Hematopoietic multipotent progenitor cell treated with erythropoietin and hydrocortisone succinate and interleukin-3 and kit ligand, for 15 days (in vitro differentiated cells): ENCODE measurements around the gene KCMF1.

Source experiments
- DNase-seq: peaks from one replicate; pipeline ENCODE4 v3.0.0-alpha.2; 2015; ENCODE audit warnings: low spot score

Gene KCMF1

DNA sequence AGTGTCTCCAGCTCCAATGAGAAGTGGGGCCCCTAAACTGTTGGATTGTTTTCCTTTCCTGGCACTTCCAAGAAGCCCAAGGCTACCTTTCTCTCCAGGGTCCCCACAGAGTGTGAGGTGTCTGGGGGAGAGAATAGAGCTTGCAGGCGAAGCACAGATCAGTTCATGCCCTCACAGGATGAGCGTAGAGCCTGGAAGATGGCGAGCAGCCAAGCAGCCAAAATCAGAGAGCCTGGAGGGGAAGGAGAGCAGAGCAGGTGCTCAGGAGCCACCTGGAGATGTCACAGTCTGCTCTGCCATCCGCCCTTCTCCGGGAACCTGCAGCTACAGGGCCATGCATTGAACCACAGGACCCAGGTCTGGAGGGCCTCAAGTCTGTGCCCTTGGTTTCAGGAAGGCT lies 107.6 kb downstream of the KCMF1 start:
- no peak for DNase-seq

DNA sequence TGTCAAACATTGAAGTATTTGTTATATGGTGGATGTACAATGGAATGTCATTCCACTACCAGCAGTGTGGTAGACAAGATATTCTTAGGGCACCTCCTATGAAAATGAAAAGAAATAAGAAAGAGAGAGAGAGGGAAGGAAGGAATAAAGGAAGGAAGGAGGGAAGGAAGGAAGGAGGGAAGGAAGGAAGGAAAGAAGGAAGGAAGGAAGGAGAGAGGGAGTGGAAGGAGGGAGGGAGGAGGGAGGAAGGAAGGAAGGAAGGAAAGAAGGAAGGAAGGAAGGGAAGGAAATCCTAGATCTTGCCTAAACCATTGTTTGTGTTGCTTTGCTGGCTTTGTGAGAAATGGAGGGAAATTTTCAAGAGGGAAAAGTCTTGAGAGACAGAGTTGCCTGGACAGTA lies 112.1 kb downstream of the KCMF1 start:
- no peak for DNase-seq

DNA sequence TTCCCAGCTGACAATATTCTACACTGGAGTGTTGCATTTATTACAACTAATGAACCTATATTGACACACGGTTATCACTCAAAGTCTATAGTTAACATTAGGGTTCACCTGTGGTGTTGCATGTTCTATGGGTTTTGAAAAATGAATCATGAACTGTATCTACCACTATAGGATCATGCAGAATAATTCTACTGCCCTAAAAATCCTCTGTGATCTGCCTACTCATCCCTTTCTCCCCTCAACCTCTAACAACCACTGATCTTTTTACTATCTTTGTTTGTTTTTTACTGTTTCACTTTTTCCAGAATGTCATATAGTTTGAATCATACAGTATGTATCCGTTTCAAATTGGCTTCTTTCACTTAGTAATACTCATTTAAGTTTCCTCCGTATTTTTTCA lies 114.6 kb downstream of the KCMF1 start:
- no peak for DNase-seq

DNA sequence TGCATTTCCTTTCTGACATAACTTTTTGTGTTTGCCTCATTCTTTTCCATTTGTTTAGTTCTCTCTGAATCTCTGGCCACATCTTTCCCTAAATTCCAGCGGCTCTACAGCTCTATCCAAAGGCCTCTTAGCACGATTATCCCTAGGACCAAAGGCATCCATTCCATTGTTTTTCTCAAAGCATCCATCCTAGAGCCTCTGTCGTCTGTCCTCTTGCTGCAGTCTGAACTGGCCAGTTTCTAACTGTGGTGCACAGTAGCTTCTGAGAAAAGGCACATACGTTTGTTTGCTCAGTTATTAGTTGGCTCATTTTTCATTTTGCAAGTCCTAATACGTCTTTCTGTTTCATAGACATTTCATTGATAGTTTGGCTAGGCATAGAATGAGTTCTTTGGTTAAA lies 116.6 kb downstream of the KCMF1 start:
- DNase-seq = no peak

DNA sequence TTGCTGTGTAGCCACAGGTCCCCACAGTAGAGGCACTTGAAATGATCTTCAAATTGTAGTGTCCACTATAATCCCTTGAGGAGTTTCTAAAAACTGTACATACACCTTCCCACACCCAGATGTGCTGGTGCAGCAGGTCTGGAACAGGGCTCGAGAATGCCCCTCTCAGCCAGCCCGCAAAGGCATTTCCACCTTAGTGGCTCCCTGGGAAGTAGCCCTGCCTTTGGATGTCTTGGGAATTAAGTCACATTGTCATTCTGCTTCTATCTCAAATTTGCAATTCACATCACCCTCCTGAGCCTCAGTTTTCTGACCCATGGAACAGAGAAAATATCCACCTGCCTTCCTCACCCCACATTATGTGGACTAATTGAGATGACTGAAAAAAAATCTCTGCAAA lies 118.0 kb downstream of the KCMF1 start:
- DNase-seq = no peak

DNA sequence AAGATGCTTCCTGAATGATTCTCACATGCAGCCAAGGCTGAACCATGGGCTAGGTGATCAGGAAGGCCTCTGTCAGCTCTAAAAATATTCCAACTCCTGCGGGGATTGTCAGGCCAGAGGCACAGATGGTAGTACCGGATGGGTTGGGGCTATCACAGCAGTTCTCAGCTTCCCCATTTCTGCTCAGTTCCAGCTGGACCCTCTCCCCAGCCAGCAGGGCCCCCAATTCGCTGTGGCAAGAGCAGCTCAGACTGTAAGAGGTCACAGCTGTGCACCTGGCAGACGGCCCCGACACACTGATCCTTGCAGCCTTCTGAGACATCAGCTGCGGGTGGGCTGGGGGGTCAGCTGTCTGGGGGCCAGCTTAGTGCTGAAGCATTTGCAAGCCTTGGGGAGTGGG lies 118.6 kb downstream of the KCMF1 start:
- no peak for DNase-seq

DNA sequence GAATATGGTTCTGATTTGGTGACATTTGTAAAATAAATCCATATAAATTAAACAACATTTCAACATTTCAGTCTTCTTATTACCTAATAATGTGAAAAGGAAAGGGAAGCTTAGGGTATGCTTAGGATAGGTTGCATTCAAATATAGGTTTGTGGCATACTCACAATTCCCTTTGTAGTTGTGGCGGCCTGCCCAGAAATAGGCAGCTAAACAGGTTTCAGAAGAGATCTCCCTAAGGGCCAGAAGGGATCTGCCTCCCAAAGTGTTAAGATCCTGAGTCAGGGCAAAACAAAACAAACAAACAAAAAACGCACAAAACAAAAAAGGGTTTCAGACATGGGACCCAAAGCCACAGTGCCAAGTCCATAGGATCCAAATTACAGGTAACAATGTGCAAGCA lies 120.9 kb downstream of the KCMF1 start:
- no peak for DNase-seq

DNA sequence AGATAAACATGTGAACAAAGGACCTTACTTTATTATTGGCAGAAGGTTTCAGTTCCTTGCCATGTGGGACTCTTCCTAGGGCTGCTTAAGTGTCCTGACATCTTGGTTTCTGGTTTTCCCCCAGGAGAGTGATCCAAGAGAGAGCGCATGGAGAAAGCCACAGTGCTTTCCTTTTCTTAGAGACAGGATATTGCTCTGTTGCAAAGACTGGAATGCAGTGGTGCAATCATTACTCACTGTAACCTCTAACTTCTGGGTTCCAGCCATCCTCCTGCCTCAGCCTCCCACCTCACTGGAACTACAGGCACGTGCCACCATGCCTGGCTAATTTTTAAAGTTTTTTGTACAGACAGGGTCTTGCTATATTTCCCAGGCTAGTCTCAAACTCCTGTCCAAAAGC lies 124.1 kb downstream of the KCMF1 start:
- no peak for DNase-seq

DNA sequence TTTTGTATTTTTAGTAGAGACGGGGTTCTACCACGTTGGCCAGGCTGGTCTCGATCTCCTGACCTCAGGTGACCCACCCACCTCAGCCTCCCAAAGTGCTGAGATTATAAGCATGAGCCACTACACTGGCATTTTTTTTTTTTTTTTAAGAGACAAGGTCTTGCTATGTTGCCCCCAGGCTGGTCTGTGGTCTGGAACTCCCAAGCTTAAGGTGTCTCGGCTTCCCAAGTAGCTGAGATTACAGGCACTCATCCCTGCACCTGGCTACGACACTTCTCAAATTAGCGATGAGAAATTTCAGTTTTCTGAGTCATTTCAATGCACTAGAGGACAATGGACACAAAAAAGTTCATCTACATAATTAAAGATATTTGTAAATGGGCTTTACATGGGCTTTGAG lies 125.7 kb downstream of the KCMF1 start:
- DNase-seq = no peak

DNA sequence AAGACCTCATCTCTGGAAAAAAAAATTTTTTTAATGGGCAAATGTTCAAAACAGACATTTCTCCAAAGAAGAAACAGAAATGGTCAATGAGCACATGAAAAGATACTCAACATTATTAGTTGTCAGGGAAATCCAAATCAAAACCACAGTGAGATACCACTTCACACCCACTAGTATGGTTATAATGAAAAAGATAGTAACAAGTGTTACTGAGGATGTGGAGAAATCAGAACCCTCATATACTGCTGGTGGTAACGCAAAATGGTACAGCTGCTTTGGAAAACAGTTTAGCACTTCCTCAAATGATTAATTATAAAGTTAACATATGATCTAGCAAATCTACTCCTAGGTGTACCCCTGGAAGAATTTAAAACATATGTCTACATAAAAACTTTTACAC lies 133.3 kb downstream of the KCMF1 start:
- no peak for DNase-seq

DNA sequence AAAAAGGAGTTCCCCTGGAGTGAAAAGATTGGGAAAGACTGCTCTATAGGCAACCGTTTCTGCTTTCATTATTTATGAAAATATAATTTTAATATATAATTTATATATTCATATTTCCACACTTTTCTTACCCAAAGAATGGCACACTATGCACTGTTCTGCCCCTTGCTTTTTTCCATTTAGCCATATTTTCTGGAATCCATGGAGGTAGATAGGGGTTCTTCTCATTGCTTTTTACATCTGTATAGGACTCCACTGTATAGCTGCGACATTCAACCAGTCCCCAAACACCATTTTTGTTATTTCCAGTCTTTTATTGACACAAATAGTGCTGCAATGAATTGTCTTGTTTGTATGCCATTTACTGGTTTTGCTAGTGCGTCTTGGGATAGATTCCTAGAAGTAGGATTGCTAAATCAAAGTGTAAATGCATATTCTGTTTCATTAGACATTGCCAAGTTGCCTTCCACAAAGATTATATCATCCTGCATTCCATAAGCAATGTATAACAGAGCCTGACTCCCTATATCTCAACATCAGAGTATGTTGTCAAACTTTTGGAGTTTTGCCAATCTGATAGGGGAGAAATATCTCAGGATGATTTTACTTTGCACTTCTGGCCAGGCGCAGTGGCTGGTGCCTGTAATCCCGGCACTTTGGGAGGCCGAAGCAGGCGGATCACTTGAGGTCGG lies 135.7 kb downstream of the KCMF1 start:
- DNase-seq = no peak
